RPMI7951 (cell line): Measurements from ENCODE around the gene KIF27. TPM values are rescaled to one million over a fixed set of nuclear protein-coding genes. Genes with fewer than 3 reads are reported as not detected.
"Not testable (repeated sequence)": the region's sequence is repeated elsewhere in the genome, so short reads cannot be mapped to it uniquely, and the experiment has no call there.

ENCODE experiments used
- DNase-seq: peaks from one replicate; pipeline ENCODE4 v3.0.0-alpha.2; 2012; ENCODE audit warnings: low read depth
- total RNA-seq: library from RNA; depleted of rRNA; stranded (reverse); fragments of >200 nt; shearing (Covaris generic); gene quantifications from 2 replicates; pipeline ENCODE4 v1.2.3, GENCODE V29; 2014; rRNA removed

KIF27 gene
- 0.10 TPM in 1 of 2 replicates, not detected in the other for total RNA-seq

GRCh38 chr9:83920927-83921707 lies at the start of gene KIF27:
KIF27 (minus strand) TSS chr9:83921432; CDS start chr9:83915591, 5,841 bp downstream.
- DNase-seq, result peak; percentile 94

- no peak for DNase-seq
These were observed 48.4 kb upstream of the KIF27 start for GRCh38 chr9:83969602-83970001.

- no peak for DNase-seq
These were observed 45.8 kb upstream of the KIF27 start for GRCh38 chr9:83967073-83967472.

GRCh38 chr9:83966209-83966582 lies 45.0 kb upstream of the KIF27 start:
- DNase-seq, result no peak

GRCh38 chr9:83965350-83966208 lies 44.3 kb upstream of the KIF27 start:
- peak; percentile 12 for DNase-seq

- DNase-seq, result no peak
These were observed 43.7 kb upstream of the KIF27 start for GRCh38 chr9:83964973-83965349.

- DNase-seq, result peak; percentile 85
These were observed 40.9 kb upstream of the KIF27 start for GRCh38 chr9:83962165-83962564.

GRCh38 chr9:83960991-83961390 lies 39.8 kb upstream of the KIF27 start:
- no peak for DNase-seq

- DNase-seq, result peak; percentile 80
These were observed 37.8 kb upstream of the KIF27 start for GRCh38 chr9:83959061-83959460.

- DNase-seq, result no peak
These were observed 35.9 kb upstream of the KIF27 start for GRCh38 chr9:83957248-83957513.

- DNase-seq, result peak; percentile 70
These were observed 35.4 kb upstream of the KIF27 start for GRCh38 chr9:83956436-83957247.

- peak; percentile 25 for DNase-seq
These were observed 34.8 kb upstream of the KIF27 start for GRCh38 chr9:83956086-83956435.

GRCh38 chr9:83948096-83948495 lies 26.9 kb upstream of the KIF27 start:
- DNase-seq, result not testable (repeated sequence)

- DNase-seq, result no peak
These were observed 19.5 kb upstream of the KIF27 start for GRCh38 chr9:83940590-83941303.

- peak; percentile 51 for DNase-seq
These were observed 16.7 kb upstream of the KIF27 start for GRCh38 chr9:83937861-83938455.

GRCh38 chr9:83936523-83936922 lies 15.3 kb upstream of the KIF27 start:
- peak; percentile 39 for DNase-seq

GRCh38 chr9:83935276-83935935 lies 14.2 kb upstream of the KIF27 start:
- DNase-seq, result peak; percentile 80

GRCh38 chr9:83934569-83935275 lies 13.5 kb upstream of the KIF27 start:
- peak; percentile 49 for DNase-seq

- DNase-seq, result peak; percentile 19
These were observed 12.6 kb upstream of the KIF27 start for GRCh38 chr9:83933790-83934189.

GRCh38 chr9:83932851-83933250 lies 11.6 kb upstream of the KIF27 start:
- no peak for DNase-seq
